ENCODE data around the gene PTAFR.

Gene PTAFR

GRCh38 chr1:28148880-28149195 lies 27.7 kb downstream of the PTAFR start:
- no peak for DNase-seq (ENCODE audit: extremely low spot score)
- POLR2A ChIA-PET: no interaction called here
- no peak for TF ChIP-seq FOXA1 (IDR thresholded peaks at IDR 0.05)
- TF ChIP-seq ARNT (IDR thresholded peaks at IDR 0.05): no peak
- no peak for TF ChIP-seq FOXK2 (IDR thresholded peaks at IDR 0.05)
- no peak for TF ChIP-seq ZNF384 (IDR thresholded peaks at IDR 0.05)
- no peak for TF ChIP-seq ELF4 (IDR thresholded peaks at IDR 0.05)
- TF ChIP-seq, protein P1, sequence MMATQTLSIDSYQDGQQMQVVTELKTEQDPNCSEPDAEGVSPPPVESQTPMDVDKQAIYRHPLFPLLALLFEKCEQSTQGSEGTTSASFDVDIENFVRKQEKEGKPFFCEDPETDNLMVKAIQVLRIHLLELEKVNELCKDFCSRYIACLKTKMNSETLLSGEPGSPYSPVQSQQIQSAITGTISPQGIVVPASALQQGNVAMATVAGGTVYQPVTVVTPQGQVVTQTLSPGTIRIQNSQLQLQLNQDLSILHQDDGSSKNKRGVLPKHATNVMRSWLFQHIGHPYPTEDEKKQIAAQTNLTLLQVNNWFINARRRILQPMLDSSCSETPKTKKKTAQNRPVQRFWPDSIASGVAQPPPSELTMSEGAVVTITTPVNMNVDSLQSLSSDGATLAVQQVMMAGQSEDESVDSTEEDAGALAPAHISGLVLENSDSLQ (IDR thresholded peaks at IDR 0.05): no peak
- TF ChIP-seq LEF1 (IDR thresholded peaks at IDR 0.05; ENCODE audit: borderline replicate concordance): no peak
- CTCF ChIA-PET: interaction anchor here (0.6 kb wide), 1 partner anchor 57 kb away, joined by 4 read pairs; no protein-coding TSS in a partner anchor

- ChIA-PET POLR2A (interaction anchor here (0.6 kb wide), 1 partner anchor 188 kb away, joined by 3 read pairs; the partner anchor contains the start of gene XKR8), CTCF (interaction anchor here (0.5 kb wide), 1 partner anchor 93 kb away, joined by 4 read pairs; no protein-coding TSS in a partner anchor)
- no peak for DNase-seq (ENCODE audit: extremely low spot score)
- TF ChIP-seq TARDBP (IDR thresholded peaks at IDR 0.05): no peak
- no peak for TF ChIP-seq ARNT (IDR thresholded peaks at IDR 0.05)
- TF ChIP-seq HDGF (IDR thresholded peaks at IDR 0.05; ENCODE audit: borderline replicate concordance): no peak
- no peak for TF ChIP-seq NFRKB (IDR thresholded peaks at IDR 0.05)
- no peak for TF ChIP-seq L3MBTL2 (conservative IDR thresholded peaks at IDR 0.05)
- no peak for TF ChIP-seq ZNF384 (IDR thresholded peaks at IDR 0.05)
- TF ChIP-seq, protein P1 (IDR thresholded peaks at IDR 0.05): no peak
- TF ChIP-seq FOXK2 (IDR thresholded peaks at IDR 0.05): no peak
- no peak for TF ChIP-seq LEF1 (IDR thresholded peaks at IDR 0.05; ENCODE audit: borderline replicate concordance)
- TF ChIP-seq SUZ12 (IDR thresholded peaks at IDR 0.05): no peak
- TF ChIP-seq SP1 (IDR thresholded peaks at IDR 0.05): no peak
- no peak for TF ChIP-seq ELF4 (IDR thresholded peaks at IDR 0.05)
- no peak for TF ChIP-seq BHLHE40 (IDR thresholded peaks at IDR 0.05; ENCODE audit: borderline replicate concordance)
Measured at GRCh38 chr1:28147264-28148094, 29.0 kb downstream of the PTAFR start.

DNA sequence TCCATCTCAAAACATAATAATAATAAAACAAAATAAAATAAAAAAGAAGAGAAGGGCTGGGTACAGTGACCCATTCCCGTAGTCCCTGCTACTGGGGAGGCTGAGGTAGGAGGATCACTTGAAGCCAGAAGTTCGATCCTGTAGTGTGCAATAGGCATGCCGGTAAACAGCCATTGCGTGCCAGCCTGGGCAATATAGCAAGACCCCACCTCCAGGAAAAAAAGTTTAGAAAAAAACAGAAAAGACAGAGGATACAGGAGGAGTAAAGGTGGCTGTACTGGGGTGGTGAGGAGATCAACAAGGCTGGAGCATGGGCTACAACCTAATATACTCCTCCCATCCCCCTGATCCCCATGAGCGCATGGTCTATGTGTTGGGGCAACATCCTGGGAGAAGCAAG lies 30.8 kb downstream of the PTAFR start:
- no peak for DNase-seq (ENCODE audit: extremely low spot score)
- ChIA-PET POLR2A (no interaction called here), CTCF (no interaction called here)
- TF ChIP-seq SP1 (IDR thresholded peaks at IDR 0.05) (no peak), ARNT (IDR thresholded peaks at IDR 0.05) (no peak), FOXK2 (IDR thresholded peaks at IDR 0.05) (no peak), FOXM1 (IDR thresholded peaks at IDR 0.05; ENCODE audit: borderline replicate concordance) (no peak), L3MBTL2 (conservative IDR thresholded peaks at IDR 0.05) (no peak), NFRKB (IDR thresholded peaks at IDR 0.05) (no peak), CTBP1 (IDR thresholded peaks at IDR 0.05; ENCODE audit: borderline replicate concordance) (no peak), ELF4 (IDR thresholded peaks at IDR 0.05) (no peak), TARDBP (IDR thresholded peaks at IDR 0.05) (no peak), ZNF384 (IDR thresholded peaks at IDR 0.05) (no peak), SUZ12 (IDR thresholded peaks at IDR 0.05) (no peak), BHLHE40 (IDR thresholded peaks at IDR 0.05; ENCODE audit: borderline replicate concordance) (no peak), LEF1 (IDR thresholded peaks at IDR 0.05; ENCODE audit: borderline replicate concordance) (no peak), HDGF (IDR thresholded peaks at IDR 0.05; ENCODE audit: borderline replicate concordance) (no peak), FOXA1 (IDR thresholded peaks at IDR 0.05) (no peak)
- TF ChIP-seq, protein P1 (IDR thresholded peaks at IDR 0.05): no peak

DNA sequence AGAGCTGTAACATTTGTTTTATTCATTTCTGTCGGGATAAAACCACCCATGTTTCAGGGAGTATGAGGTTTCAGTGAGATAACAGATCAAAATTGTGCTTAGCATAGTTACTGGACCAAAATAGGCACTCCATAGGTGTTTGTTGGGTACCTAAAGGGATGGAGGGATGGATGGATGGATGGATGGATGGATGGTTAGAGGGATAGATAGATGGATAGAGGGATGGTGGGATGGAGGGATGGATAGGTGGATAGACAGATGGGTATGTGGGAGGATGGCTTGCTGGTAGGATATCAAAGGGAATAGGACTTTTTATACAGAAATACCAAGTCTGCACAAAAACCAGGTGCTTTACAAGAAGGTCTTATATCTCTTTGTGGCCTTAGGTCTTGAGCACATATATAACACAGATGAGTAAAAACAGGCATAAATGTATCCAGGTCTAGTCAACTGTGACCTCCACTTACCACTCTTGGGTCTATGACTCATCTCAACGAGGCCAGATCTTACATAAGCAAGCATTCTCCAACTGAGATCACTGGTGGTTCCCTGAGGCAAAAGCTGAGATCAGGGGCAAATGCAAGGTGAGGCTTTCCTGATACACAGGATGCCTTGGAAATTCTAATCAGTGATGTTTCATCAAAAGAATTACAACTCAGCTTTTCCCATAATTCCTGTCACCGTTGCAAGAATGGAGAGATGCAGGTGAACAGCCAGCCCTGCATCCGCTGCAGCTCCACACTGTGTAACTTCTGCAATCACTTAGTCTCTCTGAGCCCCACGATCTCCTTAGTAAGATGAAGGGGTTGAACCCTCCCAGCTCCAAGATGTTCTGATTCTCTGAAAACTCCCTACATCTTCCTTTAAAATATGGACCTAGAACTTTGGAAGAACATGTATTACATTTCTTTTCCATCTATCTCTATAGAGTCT lies 32.0 kb downstream of the PTAFR start:
- POLR2A ChIA-PET: no interaction called here
- CTCF ChIA-PET: interaction anchor here (0.7 kb wide), 1 partner anchor 9 kb away, joined by 4 read pairs; no protein-coding TSS in a partner anchor
- TF ChIP-seq BHLHE40 (IDR thresholded peaks at IDR 0.05; ENCODE audit: borderline replicate concordance) (no peak), NFRKB (IDR thresholded peaks at IDR 0.05) (no peak), CTBP1 (IDR thresholded peaks at IDR 0.05; ENCODE audit: borderline replicate concordance) (no peak), ARNT (IDR thresholded peaks at IDR 0.05) (no peak), FOXK2 (IDR thresholded peaks at IDR 0.05) (no peak), SUZ12 (IDR thresholded peaks at IDR 0.05) (no peak), SP1 (IDR thresholded peaks at IDR 0.05) (no peak), HDGF (IDR thresholded peaks at IDR 0.05; ENCODE audit: borderline replicate concordance) (no peak), L3MBTL2 (conservative IDR thresholded peaks at IDR 0.05) (no peak), ELF4 (IDR thresholded peaks at IDR 0.05) (no peak)
- no peak for DNase-seq (ENCODE audit: extremely low spot score)

DNA sequence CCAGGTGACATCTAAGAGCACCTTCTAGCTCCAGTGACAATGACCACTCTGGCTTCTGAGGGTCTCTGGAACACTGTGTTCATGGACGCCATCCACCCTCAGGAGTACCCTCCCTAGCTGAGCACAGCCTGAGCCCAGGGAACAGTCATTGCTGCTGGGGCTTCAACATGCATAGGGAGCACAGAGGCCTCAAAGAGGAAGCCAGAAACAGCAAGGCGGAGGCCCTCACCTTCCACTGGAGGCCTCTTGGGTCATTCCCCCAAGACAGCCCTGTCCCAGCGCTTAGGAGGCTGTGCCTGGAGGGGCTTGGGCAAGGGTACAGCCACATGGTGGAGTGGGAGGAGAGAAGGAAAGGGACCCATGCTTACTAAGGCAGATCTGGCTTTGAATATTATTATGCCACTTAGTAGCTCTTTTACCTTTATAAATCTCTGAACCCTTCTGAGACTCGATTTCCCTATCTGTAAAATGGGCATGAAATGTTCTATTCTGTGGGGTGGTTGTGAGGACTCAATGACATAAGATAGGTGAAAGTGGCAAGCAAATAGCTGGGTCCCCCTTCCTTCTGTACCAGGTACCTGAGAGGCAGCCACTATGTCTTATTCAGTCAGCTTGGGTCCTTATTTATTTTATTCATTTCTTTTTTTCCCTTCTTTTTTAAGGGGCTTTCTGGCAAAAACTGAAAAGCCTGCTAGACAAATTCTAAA lies 32.8 kb downstream of the PTAFR start:
- ChIA-PET CTCF (interaction anchor here (0.7 kb wide), 1 partner anchor 10 kb away, joined by 4 read pairs; no protein-coding TSS in a partner anchor), POLR2A (no interaction called here)
- no peak for TF ChIP-seq ELF4 (IDR thresholded peaks at IDR 0.05)
- no peak for TF ChIP-seq HDGF (IDR thresholded peaks at IDR 0.05; ENCODE audit: borderline replicate concordance)
- TF ChIP-seq CTBP1 (IDR thresholded peaks at IDR 0.05; ENCODE audit: borderline replicate concordance): no peak
- no peak for TF ChIP-seq ZNF384 (IDR thresholded peaks at IDR 0.05)
- no peak for TF ChIP-seq L3MBTL2 (conservative IDR thresholded peaks at IDR 0.05)
- no peak for TF ChIP-seq LEF1 (IDR thresholded peaks at IDR 0.05; ENCODE audit: borderline replicate concordance)
- no peak for TF ChIP-seq FOXK2 (IDR thresholded peaks at IDR 0.05)
- TF ChIP-seq BHLHE40 (IDR thresholded peaks at IDR 0.05; ENCODE audit: borderline replicate concordance): no peak
- TF ChIP-seq FOXA1 (IDR thresholded peaks at IDR 0.05): no peak
- TF ChIP-seq ARNT (IDR thresholded peaks at IDR 0.05): no peak
- TF ChIP-seq FOXM1 (IDR thresholded peaks at IDR 0.05; ENCODE audit: borderline replicate concordance): no peak
- no peak for TF ChIP-seq NFRKB (IDR thresholded peaks at IDR 0.05)
- no peak for TF ChIP-seq SP1 (IDR thresholded peaks at IDR 0.05)
- TF ChIP-seq, protein P1 (IDR thresholded peaks at IDR 0.05): no peak
- TF ChIP-seq SUZ12 (IDR thresholded peaks at IDR 0.05): no peak
- TF ChIP-seq TARDBP (IDR thresholded peaks at IDR 0.05): no peak
- no peak for DNase-seq (ENCODE audit: extremely low spot score)
